UCSD-AML1 (cell line): Measurements from ENCODE around the gene SPNS1.

Experiments used
- DNase-seq: peaks from one replicate; lab custom pipeline; 2025; ENCODE audit not compliant: unreplicated experiment; lab: John Stamatoyannopoulos, UW

Gene SPNS1

GRCh38 chr16:29025735-29026134, 51.2 kb downstream of the SPNS1 start:
- no peak for DNase-seq

- DNase-seq = no peak
Observed at GRCh38 chr16:29028457-29029167, 54.0 kb downstream of the SPNS1 start.

DNA sequence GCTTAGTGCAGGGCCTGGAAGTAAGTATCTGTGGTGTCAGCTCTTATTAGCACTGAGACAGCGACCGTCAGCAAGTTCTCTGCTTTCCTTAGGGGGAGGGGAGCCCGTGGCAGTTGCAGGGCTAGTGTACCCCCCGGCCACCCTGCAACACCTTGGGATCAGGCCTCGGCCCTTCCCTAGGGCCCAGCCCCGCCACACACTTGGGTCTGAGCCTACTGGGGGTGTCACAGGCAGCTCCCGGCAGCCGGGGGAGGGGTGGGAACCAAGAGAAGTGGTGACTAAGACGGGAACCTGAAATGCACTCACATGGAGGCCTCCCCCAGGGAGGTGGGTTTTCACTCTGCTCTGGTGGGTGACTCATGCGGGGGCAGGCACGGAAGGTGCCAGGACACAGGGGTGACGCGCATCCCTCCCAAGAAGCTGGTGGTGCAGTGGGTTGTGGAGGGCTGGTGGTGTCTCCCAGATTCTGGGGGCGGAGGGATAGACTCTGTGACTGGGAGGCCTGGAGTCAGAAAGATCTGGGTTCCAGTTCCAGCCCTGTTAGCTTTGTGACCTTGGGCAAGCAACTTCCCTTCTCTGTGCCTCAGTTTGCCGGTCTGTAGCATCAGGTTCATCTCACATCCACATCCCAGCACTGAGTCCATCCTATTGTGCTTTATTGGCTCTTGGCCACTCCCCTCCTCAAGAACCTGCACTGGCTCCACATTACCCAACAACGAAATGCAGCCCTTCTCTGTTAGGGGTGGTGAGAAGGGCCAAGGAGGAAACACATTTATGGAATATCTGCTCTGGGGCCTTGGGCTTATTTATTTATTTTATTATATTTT, 54.8 kb downstream of the SPNS1 start:
- peak; percentile 38 for DNase-seq

DNA sequence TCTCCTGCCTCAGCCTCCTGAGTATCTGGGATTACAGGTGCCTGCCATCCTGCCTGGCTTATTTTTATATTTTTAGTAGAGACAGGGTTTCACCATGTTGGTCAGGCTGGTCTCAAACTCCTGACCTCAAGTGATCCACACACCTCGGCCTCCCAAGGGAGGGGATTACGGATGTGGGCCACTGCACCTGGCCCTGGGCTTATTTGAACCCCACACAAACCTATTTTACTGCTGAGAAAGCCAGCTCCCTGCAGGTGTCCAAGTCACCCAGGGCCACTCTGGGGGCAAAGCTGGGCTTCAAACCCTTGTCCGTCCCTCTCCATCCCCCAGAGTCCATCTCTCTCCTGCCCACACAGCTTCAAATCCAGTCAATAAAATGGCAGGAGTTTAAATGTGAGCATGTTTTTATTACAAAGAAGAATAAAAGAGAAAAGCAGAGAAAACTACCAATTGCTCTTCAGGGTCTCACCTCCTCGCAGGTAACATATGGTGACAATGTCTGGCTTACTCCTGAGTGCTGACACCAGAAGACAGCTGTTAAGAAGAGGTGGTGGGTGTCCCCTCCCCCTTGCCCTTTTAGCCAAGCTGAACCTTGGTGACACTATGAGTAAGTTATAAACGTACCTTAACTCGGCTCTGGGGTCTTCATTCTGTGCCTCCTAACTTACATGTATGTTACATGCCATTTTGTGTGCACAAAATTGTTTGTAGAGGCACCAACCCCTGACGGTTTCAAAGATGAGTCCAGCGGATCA, 55.7 kb downstream of the SPNS1 start:
- DNase-seq = no peak
